HL-60 (cell line): ENCODE measurements around the gene DNAJC17.

Experiments
- SPI1 ChIP-seq: IDR thresholded peaks from 2 replicates; pipeline ENCODE4 v1.6.1; 2012; ENCODE audit warnings: low read depth, mild to moderate bottlenecking, borderline replicate concordance
- TF ChIP-seq, protein P1 (sequence below): IDR thresholded peaks from one replicate; pipeline ENCODE4 v1.5.1; 2011; ENCODE audit warnings: low read length, control low read depth, inconsistent platforms; ENCODE audit not compliant: insufficient read depth

DNA sequence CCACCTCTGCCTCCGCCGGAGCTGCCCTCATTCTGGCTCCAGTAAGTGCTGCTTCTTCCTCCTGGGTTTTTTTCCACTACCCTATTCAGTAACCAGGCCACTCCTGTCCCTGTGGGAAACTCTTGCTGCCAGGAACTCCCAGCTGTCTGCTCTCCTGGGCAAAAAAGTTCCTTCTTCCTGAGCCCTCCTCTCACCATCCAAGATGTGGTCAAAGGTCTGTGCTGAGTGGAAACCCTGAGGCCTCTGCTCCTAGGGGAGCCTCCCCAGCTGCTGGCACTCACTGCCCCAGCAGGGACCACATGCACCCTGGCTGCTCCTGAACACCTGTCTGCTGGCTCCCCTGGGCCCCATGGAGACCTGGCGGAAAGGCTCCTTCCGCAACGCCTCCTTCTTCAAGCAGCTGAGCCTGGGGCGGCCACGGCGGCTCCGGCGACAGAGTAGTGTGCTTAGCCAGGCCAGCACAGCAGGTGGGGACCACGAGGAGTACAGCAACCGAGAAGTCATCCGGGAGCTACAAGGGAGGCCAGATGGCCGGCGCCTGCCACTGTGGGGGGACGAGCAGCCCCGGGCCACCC, 37.0 kb downstream of the DNAJC17 start:
- TF ChIP-seq, protein P1, sequence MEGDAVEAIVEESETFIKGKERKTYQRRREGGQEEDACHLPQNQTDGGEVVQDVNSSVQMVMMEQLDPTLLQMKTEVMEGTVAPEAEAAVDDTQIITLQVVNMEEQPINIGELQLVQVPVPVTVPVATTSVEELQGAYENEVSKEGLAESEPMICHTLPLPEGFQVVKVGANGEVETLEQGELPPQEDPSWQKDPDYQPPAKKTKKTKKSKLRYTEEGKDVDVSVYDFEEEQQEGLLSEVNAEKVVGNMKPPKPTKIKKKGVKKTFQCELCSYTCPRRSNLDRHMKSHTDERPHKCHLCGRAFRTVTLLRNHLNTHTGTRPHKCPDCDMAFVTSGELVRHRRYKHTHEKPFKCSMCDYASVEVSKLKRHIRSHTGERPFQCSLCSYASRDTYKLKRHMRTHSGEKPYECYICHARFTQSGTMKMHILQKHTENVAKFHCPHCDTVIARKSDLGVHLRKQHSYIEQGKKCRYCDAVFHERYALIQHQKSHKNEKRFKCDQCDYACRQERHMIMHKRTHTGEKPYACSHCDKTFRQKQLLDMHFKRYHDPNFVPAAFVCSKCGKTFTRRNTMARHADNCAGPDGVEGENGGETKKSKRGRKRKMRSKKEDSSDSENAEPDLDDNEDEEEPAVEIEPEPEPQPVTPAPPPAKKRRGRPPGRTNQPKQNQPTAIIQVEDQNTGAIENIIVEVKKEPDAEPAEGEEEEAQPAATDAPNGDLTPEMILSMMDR: no peak
- no peak for TF ChIP-seq SPI1
